CD4-positive, alpha-beta T cell treated with Interleukin-21 for 1 hour (primary cell): Measurements from ENCODE around the gene CCNYL1.
"Not testable (repeated sequence)": the region's sequence is repeated elsewhere in the genome, so short reads cannot be mapped to it uniquely, and the experiment has no call there.

Experiments
- DNase-seq: peaks from one replicate; pipeline ENCODE4 v3.0.0-alpha.2; 2020

CCNYL1 gene

GRCh38 chr2:207698301-207698700 lies 13.1 kb upstream of the CCNYL1 start:
- DNase-seq, result no peak

GRCh38 chr2:207704078-207704477 lies 7.4 kb upstream of the CCNYL1 start:
- DNase-seq, result no peak

GRCh38 chr2:207704671-207705070 lies 6.8 kb upstream of the CCNYL1 start:
- no peak for DNase-seq

DNA sequence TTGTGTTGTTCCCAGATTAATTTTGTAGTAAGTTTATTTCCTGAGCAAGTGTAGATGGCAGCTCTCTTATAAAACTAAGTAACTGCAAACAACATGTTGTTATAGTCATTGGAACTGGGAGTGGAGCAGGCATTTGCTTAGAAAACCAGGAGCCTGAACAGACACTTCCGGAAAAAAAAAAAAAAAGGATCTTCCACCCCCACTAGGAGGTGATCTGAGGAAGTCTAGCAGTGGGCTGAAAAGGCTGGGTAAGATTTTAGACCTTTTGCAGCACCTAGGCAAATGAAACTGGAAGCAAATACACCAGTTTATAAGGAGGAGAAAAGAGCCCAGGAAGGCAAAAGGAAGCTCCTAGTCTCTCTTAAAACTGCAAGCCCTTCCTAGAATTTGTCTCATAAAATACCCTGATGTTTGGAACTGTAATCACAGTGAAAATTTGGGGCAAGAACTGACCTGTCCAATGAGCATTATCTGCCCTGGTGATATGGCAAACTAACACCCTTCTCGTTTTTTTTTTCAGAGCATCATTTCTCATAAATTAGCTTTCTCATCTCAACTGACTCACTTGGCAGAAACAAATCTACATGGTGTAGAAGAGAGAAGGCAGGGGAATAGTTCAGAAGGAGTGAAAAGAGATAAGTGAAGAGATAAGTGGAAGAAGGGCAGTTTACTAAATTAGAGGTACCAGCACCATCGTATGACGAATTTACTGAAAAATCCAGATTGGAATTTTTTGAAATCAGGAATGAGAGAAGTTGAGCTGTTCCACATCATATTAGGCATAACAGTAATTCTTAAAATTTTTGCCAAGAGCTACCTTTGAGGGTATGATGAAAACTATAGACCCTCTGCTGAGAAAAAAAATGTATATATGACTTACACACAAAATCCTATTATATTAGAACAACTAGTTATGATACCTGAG lies 4.2 kb upstream of the CCNYL1 start:
- DNase-seq, result no peak

DNA sequence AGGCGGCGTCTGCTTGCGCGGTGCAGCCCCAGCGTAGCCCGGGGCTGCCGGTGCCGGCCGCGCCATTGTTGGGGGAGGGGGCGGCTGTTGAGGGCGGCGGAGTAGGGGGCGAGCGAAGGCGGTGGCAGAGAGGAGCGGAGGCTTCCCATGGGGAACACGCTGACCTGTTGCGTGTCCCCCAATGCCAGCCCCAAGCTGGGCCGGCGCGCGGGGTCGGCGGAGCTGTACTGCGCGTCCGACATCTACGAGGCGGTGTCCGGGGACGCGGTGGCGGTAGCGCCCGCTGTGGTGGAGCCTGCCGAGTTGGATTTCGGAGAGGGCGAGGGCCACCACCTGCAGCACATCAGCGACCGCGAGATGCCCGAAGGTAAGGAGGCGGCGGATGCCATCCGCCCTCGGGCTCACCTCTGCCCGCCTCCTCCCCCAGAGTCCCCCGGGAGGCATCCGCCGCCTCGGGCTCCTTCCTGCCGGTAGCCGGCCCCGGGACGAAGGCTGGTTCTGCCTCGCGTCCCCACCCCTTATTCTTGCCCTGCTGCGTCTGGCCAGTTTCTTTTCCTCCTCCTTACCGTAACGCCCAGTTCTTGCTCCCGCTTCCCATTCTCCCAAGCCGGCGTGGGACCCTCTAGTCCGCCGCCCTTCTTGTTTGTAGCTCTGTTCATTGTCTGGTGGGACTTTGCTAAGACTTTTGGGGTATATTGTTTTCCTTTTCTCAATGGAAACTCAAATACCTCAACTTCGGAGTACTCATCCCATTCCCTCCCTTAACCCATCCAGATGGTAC lies 500 bp downstream of the CCNYL1 start:
- peak; percentile 42 for DNase-seq

GRCh38 chr2:207716056-207716455 lies 4.6 kb downstream of the CCNYL1 start:
- no peak for DNase-seq

DNA sequence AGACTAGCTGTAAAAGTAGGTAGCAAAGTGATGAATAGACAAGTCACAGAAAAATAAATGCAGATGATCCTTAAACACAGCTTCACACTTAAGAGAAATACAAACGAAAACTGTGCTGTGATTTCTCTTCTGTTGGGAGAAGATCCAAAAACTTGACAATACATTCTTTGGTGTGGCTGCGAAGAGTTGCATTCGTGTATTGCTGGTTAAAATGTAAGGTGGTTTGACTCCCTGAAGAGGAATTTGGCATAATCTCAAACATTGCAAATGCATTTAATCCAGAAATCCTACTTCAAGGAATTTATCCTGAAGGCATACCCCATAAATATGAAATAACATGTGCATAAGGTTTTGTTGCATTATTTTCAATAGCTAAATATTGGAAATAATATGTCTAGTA lies 7.1 kb downstream of the CCNYL1 start:
- no peak for DNase-seq

- no peak for DNase-seq
Observed at GRCh38 chr2:207719008-207719407, 7.6 kb downstream of the CCNYL1 start.

DNA sequence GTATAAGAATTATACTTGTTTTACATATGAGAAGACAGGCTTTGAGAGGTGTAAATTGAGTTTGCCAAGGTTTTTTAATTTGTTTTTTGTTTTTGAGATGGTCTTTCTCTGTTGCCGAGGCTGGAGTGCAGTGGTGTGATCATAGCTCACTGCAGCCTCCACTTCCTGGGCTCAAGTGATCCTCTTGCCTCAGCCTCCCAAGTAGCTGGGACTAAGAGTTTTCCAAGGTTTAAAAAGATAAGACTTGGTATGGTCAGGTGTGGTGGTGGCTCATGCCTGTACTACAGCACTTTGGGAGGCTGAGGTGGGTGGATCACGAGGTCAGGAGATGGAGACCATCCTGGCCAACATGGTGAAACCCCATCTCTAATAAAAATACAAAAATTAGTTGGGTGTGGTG lies 8.2 kb downstream of the CCNYL1 start:
- DNase-seq, result not testable (repeated sequence)

GRCh38 chr2:207720517-207721187 lies 9.2 kb downstream of the CCNYL1 start:
- DNase-seq, result no peak

DNA sequence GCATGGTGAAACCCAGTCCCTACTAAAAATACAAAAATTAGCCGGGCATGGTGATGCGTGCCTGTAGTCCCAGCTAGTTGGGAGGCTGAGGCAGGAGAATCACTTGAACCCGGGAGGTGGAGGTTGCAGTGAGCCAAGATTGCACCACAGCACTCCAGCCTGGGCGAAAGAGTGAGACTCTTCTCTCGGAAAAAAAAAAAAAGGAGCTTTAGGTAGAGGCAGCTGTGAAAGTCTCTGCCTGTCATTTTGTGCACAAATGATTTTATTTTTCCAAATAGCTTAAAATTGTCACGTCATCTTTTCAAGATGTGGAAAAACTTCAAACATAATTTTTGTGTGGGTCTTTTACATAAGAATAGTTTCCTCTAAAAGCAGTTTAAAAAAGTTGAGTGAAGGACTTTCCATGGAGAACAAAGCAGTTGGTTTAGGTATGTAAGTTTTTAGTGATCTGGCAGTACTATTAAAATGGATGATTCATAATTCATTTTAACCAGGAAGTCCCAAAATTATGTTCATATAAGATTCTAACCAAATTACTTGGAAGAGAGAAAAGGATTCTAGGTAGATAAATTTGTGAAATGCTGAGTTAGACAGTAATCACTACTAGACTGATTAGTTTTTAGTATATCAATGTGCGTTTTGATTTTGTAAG lies 11.5 kb downstream of the CCNYL1 start:
- no peak for DNase-seq

DNA sequence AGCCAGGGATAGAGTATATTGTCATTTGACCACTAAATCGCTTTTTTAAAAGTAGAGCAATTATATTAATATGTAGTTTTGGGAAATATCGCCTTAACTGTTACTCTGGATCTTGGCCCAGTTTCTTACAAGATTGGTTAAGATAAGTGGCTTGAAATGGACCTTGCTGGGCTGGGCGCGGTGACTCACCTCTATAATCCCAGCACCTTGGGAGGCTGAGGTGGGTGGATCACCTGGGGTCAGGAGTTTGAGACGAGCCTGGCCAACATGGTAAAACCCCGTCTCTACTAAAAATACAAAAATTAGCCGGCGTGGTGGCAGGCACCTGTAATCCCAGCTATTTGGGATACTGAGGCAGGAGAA lies 12.0 kb downstream of the CCNYL1 start:
- DNase-seq, result not testable (repeated sequence)

DNA sequence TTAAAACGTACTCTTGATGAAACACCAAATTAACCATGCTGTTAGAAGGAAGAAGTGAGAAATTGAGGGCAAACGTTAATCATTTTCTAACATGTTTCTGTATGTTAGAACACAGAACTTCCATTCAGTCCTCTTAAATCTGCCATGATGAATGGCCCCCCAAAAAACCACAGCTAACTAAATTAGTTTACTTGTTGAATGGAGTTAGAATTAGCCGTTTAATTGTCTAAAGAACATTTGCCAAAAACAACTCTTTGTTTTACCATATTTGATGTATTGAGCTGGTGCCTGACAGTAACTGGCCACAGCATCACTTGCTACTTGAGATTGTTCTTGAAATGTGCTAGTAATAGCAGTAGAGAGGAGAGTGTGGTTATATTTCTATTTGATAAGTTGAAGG lies 12.7 kb downstream of the CCNYL1 start:
- DNase-seq, result no peak

DNA sequence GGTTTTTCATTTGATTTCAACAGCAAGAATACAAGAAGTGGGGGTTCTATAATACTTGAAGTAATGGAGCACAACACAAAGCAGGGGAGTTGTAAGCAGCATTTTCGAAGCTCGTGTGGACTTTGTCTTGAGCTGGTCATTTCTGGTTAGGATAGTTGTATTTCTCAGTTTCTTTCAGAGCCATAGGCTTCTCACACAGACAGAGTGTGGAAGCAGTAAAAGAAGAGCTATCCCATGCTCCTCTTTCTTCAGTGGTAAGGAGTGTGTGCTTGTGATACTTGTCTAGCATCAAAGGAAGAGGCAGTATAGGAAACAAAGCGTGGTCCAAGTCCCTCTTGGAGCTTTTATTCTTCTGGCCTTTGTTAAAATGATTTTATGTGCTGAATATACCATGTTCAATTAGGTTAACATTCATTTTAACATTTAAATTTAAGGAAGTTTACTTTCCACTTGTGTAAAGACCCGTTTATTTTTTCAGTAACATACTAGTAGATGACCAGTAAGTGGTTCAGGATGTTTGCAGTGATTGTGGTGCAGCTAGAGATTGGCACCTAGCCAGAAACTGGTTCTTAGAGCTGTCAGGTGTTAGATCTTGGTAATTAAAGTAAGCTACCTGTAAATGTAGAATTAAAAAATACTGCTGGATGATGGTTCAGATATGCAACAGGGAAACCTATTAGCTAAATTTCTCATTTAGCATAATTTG lies 14.6 kb downstream of the CCNYL1 start:
- DNase-seq, result peak; percentile 21

DNA sequence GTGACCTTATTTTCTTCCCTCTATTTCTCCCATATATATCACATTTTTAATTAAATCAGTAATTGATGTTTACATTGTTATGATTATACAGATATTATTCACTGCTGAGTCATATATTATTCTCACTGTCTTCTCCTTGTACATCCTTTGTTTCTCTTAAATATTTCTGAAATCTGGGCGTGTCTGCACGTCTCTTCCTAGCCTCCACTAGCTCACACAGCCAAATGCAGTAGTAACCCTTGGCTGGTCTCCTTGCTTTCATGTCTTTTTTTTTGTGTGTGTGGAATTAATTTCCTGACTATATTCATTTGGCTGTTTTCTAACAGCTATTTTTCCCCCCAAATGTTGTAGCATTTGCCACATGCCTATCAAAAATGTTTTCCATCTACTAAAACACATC lies 15.8 kb downstream of the CCNYL1 start:
- DNase-seq, result no peak

- no peak for DNase-seq
Observed at GRCh38 chr2:207729465-207729998, 18.1 kb downstream of the CCNYL1 start.

DNA sequence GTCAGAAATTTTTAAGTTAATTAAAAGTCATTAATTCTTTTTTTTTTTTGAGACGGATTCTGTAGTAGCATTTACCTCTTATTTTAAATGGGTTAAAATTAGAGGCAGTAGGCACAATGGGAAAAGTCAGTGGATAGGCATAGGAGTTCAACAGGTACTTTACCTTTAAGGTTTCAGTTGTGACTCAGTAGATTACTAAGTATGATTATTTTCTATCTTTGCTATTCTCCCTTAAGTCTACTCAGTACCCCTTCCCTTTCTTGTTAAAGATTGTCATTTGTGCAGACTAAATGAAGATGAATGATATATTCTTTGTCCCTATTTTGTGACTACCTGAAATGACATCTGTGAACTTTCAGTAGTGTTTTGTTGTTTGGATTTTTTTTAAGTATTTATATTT lies 19.7 kb downstream of the CCNYL1 start:
- no peak for DNase-seq

GRCh38 chr2:207733597-207734240 lies 22.3 kb downstream of the CCNYL1 start:
- DNase-seq, result no peak

DNA sequence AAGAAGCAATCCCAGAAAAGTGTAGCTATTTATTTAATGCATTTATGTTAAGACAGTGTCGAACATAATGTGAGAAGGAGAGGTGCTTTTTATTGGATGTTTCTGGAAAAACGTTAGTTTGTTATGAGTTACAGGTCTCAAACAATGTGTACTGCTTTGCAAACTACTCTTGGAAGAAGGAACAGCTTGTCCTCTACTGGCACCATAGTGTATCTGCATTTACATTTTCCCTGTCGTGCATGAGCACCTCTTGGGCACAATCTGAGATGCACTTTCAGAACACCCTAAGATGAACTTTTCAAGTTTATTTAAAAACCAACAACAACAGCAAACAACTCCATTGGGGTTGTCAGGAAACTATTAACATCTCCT lies 22.8 kb downstream of the CCNYL1 start:
- DNase-seq, result no peak

- DNase-seq, result no peak
Observed at GRCh38 chr2:207734636-207735512, 23.4 kb downstream of the CCNYL1 start.

GRCh38 chr2:207735513-207735859 lies 24.0 kb downstream of the CCNYL1 start:
- DNase-seq, result not testable (repeated sequence)
